ENCODE results near the gene ACOT7.
A peak's percentile ranks its signal among the peaks of the same experiment; 100 is the strongest.
"Not testable (repeated sequence)": the region's sequence is repeated elsewhere in the genome, so short reads cannot be mapped to it uniquely, and the experiment has no call there.

ACOT7 gene, protein sequence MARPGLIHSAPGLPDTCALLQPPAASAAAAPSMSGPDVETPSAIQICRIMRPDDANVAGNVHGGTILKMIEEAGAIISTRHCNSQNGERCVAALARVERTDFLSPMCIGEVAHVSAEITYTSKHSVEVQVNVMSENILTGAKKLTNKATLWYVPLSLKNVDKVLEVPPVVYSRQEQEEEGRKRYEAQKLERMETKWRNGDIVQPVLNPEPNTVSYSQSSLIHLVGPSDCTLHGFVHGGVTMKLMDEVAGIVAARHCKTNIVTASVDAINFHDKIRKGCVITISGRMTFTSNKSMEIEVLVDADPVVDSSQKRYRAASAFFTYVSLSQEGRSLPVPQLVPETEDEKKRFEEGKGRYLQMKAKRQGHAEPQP

DNA sequence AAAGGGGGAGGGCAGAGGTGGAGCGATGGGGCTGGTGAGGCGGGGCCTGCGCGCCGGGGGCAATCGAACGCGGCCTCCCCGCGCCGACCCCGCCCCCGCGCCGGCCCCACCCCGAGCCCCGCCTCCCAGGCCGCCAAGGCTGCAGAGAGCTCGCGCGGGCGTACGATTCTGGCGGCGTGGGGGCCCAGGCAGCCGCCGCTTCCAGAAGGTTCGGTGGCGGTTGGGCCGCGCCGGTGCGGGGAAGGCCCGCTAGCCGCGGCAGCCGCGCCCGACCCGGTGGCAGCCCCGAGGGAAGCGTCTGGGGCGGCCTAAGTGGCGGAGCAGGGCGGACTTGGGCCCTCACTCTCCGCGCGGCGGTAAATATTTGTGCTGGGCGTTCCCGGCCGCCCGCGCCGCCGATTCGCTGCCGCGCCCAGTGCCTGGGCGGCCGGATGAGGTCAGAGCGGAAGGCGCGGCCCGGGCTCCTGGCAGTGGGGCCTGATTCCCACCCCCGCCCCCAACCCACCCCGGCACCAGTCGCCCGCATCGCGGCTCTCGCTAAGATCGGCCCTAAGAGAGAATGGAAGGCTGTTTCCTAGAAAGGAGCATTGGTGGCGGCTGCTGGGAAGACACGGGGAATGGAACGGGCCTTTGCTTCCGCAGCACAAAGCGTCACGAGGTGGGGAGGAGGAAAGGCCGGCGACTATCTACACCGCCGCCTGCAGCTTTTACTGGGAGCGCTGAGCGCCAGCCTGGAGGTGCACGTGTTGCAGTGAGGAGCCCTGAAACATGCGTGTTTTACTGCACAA, at the start of gene ACOT7:
TSS of gene ACOT7 (minus strand) at position 368 of the 788 bp plus-strand sequence. CDS start 368 bp downstream, outside the sequence.
- Histone ChIP-seq H3K27me3 (ENCODE audit: low read depth, low read length) (no peaks in the 10 kb centered on the region), H3K27ac (ENCODE audit: low read length) (peak within 1 kb of the TSS; percentile 90), H3K4me1 (ENCODE audit: control insufficient read depth in 1 of 2, insufficient read depth in 2 of 2, low read length in 2 of 2) (peaks cover 4 to 13% of the 10 kb centered on the region in 2 donors), H3K9me3 (ENCODE audit: control insufficient read depth in 1 of 2, low read length in 2 of 2) (no peaks in the 10 kb centered on the region), H3K4me3 (ENCODE audit: low read depth in 1 of 2, low read length in 2 of 2) (peak within 1 kb of the TSS; percentile 61 to 63), H3K36me3 (ENCODE audit: control insufficient read depth in 1 of 2, insufficient read depth in 2 of 2, low read length in 2 of 2) (no peaks in the 10 kb centered on the region)

DNA sequence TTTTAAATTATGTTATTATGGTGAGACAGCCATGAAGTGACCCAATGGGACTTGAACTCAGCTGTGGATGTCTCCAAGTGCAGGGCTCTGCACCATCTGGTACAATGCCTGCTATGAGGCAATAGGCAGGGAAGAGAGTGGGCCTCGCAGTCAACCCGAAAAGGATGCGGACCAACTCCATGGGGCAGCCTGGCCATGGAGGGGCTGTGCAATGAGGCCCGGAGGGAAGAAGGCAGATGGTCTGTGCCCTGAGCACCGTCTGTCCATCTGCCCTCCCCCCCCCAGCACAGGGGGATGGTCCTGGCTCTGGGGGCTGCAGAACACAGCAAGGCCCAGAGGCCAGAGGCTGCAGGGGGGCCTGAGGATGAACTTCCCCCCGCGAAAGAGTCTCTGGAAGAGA, 48.0 kb upstream of the ACOT7 start:
- H3K27ac ChIP-seq (ENCODE audit: low read length): no peak overlapping the region
- H3K9me3 ChIP-seq (ENCODE audit: control insufficient read depth in 1 of 2, low read length in 2 of 2): no peaks in the 10 kb centered on the region
- no peaks in the 10 kb centered on the region for H3K36me3 ChIP-seq (ENCODE audit: control insufficient read depth in 1 of 2, insufficient read depth in 2 of 2, low read length in 2 of 2)
- H3K4me3 ChIP-seq (ENCODE audit: low read depth in 1 of 2, low read length in 2 of 2): no peak overlapping the region
- peaks cover 5% of the 10 kb centered on the region for H3K27me3 ChIP-seq (ENCODE audit: low read depth, low read length)
- peaks cover 0 to 5% of the 10 kb centered on the region in 2 donors for H3K4me1 ChIP-seq (ENCODE audit: control insufficient read depth in 1 of 2, insufficient read depth in 2 of 2, low read length in 2 of 2)

DNA sequence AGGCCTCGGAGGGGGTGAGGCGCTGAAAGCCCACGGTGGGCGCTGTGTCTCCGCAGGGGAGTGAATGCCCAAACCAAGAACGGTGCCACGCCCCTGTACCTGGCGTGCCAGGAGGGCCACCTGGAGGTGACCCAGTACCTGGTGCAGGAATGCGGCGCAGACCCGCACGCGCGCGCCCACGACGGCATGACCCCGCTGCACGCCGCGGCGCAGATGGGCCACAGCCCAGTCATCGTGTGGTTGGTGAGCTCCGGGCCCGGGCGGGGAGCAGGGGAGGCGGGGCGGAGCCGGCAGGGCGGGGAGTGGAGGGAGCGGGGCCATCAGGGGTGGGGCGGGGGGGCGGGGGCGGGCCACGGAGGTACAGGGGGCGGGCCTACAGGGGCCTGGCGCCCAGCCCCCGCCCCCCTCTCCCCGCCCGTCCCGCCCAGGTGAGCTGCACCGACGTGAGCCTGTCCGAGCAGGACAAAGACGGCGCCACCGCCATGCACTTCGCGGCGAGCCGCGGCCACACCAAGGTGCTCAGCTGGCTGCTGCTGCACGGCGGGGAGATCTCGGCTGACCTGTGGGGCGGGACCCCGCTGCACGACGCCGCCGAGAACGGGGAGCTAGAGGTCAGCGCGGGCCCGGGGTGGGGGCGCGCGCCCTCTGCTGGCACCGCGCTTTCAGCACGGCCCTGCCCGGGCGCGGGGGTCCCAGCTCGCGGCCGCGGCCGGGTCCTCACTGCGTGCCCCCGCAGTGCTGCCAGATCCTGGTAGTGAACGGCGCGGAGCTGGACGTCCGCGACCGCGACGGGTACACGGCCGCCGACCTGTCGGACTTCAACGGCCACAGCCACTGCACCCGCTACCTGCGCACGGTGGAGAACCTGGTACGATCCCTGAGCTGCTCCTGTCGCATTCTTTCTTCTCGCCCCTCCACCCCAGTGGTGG, 46.9 kb upstream of the ACOT7 start:
- peaks cover 0 to 5% of the 10 kb centered on the region in 2 donors for H3K4me1 ChIP-seq (ENCODE audit: control insufficient read depth in 1 of 2, insufficient read depth in 2 of 2, low read length in 2 of 2)
- peaks cover 5% of the 10 kb centered on the region for H3K27me3 ChIP-seq (ENCODE audit: low read depth, low read length)
- no peak overlapping the region for H3K27ac ChIP-seq (ENCODE audit: low read length)
- H3K9me3 ChIP-seq (ENCODE audit: control insufficient read depth in 1 of 2, low read length in 2 of 2): no peaks in the 10 kb centered on the region
- peak overlapping the region in 1 of 2 donors; percentile 24 for H3K4me3 ChIP-seq (ENCODE audit: low read depth in 1 of 2, low read length in 2 of 2)
- H3K36me3 ChIP-seq (ENCODE audit: control insufficient read depth in 1 of 2, insufficient read depth in 2 of 2, low read length in 2 of 2): no peaks in the 10 kb centered on the region

DNA sequence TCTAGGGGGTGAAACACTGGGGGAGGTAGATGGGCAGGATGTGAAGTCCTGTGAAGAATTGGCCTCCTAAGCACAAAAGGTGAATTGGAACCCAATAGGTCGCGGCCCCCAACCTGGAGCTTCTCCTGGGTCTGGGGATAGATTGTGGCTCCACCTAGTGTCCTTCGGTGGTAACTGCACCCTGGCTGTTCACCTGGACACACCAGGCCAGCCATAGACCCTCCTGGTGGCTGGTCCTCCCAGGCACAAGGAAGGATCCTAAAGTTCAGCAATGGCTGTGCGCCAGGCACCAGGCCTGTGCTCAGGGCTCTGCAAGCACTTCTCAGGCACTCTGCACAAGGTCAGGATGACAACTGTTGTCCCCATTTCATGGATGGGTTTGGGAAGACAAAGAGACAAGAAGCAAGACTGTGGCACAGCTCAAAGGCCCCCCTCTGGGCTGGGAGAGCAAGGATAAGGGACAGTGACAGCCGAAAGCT, 44.5 kb upstream of the ACOT7 start:
- Histone ChIP-seq H3K4me1 (ENCODE audit: control insufficient read depth in 1 of 2, insufficient read depth in 2 of 2, low read length in 2 of 2) (peaks cover 0 to 5% of the 10 kb centered on the region in 2 donors), H3K36me3 (ENCODE audit: control insufficient read depth in 1 of 2, insufficient read depth in 2 of 2, low read length in 2 of 2) (no peaks in the 10 kb centered on the region), H3K27ac (ENCODE audit: low read length) (no peak overlapping the region), H3K9me3 (ENCODE audit: control insufficient read depth in 1 of 2, low read length in 2 of 2) (no peaks in the 10 kb centered on the region), H3K4me3 (ENCODE audit: low read depth in 1 of 2, low read length in 2 of 2) (no peak overlapping the region), H3K27me3 (ENCODE audit: low read depth, low read length) (peaks cover 5% of the 10 kb centered on the region)

DNA sequence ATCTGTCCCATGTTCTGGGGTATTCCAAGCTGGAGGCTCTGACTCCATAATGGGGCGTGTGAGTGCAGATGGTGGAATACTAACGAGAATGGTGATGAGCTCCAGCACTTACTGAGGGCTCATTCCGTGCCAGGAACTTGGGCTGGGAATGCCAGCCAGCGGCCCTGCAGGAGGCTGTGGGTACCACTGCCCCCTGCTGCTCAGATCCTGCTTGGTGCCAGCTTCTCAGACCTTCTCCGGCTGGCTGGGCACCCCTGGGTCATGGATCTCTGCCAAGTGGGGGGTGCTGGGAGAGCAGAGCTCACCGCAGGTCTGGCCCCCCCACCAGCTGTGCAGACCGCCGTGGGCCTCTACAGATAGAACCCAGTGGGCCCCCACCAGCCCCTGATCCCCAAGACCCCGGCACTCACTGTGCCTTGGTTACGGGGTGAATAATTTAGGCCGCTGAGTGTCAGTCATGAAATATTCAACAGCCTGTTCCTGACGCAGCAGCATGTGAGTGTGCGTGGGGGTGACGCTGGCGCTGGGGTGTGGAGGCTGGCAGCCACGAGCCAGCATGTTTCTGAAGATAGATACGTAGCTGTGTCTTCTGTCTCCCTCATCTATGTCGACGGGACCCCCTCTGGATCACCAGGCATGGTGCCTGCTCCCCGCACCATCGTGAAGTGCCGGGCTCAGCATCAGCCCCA, 43.6 kb upstream of the ACOT7 start:
- not testable (repeated sequence) for H3K4me1 ChIP-seq (ENCODE audit: control insufficient read depth in 1 of 2, insufficient read depth in 2 of 2, low read length in 2 of 2); H3K27ac ChIP-seq (ENCODE audit: low read length); H3K36me3 ChIP-seq (ENCODE audit: control insufficient read depth in 1 of 2, insufficient read depth in 2 of 2, low read length in 2 of 2); H3K27me3 ChIP-seq (ENCODE audit: low read depth, low read length); H3K9me3 ChIP-seq (ENCODE audit: control insufficient read depth in 1 of 2, low read length in 2 of 2); H3K4me3 ChIP-seq (ENCODE audit: low read depth in 1 of 2, low read length in 2 of 2)

DNA sequence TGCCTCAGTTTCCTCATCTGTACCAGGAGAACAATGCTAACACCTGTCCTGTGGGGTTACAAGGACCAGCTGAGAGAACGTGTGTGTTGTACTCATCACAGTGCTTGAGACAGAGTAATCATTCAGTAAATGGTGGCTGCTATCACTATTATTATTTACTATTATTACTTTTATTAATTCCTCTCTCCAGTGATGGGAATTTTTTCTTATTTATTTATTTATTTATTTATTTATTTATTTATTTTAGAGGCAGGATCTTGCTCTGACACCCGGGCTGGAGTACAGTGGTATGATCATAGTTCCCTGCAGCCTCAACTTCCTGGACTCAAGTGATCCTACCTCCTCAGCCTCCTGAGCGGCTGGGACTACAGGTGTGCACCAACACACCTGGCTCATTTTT, 42.7 kb upstream of the ACOT7 start:
- H3K4me1 ChIP-seq (ENCODE audit: control insufficient read depth in 1 of 2, insufficient read depth in 2 of 2, low read length in 2 of 2); H3K36me3 ChIP-seq (ENCODE audit: control insufficient read depth in 1 of 2, insufficient read depth in 2 of 2, low read length in 2 of 2); H3K27ac ChIP-seq (ENCODE audit: low read length); H3K27me3 ChIP-seq (ENCODE audit: low read depth, low read length); H3K9me3 ChIP-seq (ENCODE audit: control insufficient read depth in 1 of 2, low read length in 2 of 2); H3K4me3 ChIP-seq (ENCODE audit: low read depth in 1 of 2, low read length in 2 of 2): not testable (repeated sequence)

DNA sequence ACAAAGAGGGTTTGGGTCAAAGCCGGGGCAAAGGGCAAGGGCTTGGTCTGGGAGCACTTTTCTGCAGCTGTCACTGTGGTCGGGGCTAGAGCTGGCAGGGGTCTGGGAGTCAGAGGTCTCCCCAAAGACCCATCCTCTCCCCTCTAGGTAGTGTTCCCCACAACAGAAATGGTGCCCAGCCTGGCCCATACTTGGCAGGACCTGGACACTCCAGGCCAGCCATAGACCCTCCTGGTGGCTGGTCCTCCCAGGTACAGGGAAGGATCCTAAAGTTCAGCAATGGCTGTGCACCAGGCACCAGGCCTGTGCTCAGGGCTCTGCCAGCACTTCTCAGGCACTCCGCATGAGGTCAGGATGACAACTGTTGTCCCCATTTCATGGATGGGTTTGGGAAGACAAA, 42.0 kb upstream of the ACOT7 start:
- peaks cover 5% of the 10 kb centered on the region for H3K27me3 ChIP-seq (ENCODE audit: low read depth, low read length)
- no peaks in the 10 kb centered on the region for H3K36me3 ChIP-seq (ENCODE audit: control insufficient read depth in 1 of 2, insufficient read depth in 2 of 2, low read length in 2 of 2)
- no peak overlapping the region for H3K27ac ChIP-seq (ENCODE audit: low read length)
- H3K4me3 ChIP-seq (ENCODE audit: low read depth in 1 of 2, low read length in 2 of 2): no peak overlapping the region
- no peaks in the 10 kb centered on the region for H3K9me3 ChIP-seq (ENCODE audit: control insufficient read depth in 1 of 2, low read length in 2 of 2)
- H3K4me1 ChIP-seq (ENCODE audit: control insufficient read depth in 1 of 2, insufficient read depth in 2 of 2, low read length in 2 of 2): no peaks in the 10 kb centered on the region

DNA sequence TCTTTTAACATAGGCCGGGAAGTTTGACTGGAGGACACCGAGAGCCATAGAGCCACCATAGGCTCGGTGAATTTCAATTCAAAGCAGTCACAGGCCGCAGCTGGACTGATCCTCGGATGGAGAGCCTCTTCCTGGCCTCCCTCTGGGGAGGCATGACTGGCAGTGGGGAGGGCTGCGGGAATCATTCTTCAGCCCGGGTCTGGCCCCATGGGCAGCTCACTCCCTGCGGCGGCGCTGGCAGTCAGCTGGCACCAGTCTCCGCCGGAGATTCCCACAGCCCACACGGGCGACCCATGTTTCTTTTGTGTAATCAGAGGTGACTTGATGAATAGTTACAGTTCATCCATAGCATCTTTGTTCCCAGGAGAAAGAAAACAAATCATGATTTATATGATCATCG, 41.6 kb upstream of the ACOT7 start:
- Histone ChIP-seq H3K27me3 (ENCODE audit: low read depth, low read length) (peaks cover 5% of the 10 kb centered on the region), H3K36me3 (ENCODE audit: control insufficient read depth in 1 of 2, insufficient read depth in 2 of 2, low read length in 2 of 2) (no peaks in the 10 kb centered on the region), H3K4me3 (ENCODE audit: low read depth in 1 of 2, low read length in 2 of 2) (no peak overlapping the region), H3K4me1 (ENCODE audit: control insufficient read depth in 1 of 2, insufficient read depth in 2 of 2, low read length in 2 of 2) (no peaks in the 10 kb centered on the region), H3K27ac (ENCODE audit: low read length) (no peak overlapping the region), H3K9me3 (ENCODE audit: control insufficient read depth in 1 of 2, low read length in 2 of 2) (no peaks in the 10 kb centered on the region)

DNA sequence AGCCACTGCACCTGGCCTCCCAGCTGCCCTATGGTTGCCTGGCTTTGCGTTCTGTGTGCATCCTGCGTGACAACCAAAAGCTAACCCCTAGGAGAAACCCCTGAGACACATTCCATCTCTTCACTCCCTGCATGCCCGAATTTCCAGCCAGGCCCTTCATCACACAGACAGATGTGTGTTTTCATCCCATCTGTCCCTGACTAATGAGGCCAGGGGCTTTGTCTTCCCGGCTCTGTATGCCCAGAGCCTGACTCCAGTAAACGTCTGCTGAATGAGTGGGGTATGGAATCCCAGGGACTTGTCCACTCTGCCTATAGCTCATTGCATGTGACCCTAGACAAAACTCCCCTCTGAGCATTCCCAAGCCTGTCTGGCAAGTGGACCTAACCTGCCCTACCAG, 40.6 kb upstream of the ACOT7 start:
- no peaks in the 10 kb centered on the region for H3K36me3 ChIP-seq (ENCODE audit: control insufficient read depth in 1 of 2, insufficient read depth in 2 of 2, low read length in 2 of 2)
- H3K4me1 ChIP-seq (ENCODE audit: control insufficient read depth in 1 of 2, insufficient read depth in 2 of 2, low read length in 2 of 2): no peaks in the 10 kb centered on the region
- H3K27ac ChIP-seq (ENCODE audit: low read length): no peak overlapping the region
- H3K4me3 ChIP-seq (ENCODE audit: low read depth in 1 of 2, low read length in 2 of 2): no peak overlapping the region
- no peaks in the 10 kb centered on the region for H3K9me3 ChIP-seq (ENCODE audit: control insufficient read depth in 1 of 2, low read length in 2 of 2)
- H3K27me3 ChIP-seq (ENCODE audit: low read depth, low read length): peaks cover 5% of the 10 kb centered on the region

DNA sequence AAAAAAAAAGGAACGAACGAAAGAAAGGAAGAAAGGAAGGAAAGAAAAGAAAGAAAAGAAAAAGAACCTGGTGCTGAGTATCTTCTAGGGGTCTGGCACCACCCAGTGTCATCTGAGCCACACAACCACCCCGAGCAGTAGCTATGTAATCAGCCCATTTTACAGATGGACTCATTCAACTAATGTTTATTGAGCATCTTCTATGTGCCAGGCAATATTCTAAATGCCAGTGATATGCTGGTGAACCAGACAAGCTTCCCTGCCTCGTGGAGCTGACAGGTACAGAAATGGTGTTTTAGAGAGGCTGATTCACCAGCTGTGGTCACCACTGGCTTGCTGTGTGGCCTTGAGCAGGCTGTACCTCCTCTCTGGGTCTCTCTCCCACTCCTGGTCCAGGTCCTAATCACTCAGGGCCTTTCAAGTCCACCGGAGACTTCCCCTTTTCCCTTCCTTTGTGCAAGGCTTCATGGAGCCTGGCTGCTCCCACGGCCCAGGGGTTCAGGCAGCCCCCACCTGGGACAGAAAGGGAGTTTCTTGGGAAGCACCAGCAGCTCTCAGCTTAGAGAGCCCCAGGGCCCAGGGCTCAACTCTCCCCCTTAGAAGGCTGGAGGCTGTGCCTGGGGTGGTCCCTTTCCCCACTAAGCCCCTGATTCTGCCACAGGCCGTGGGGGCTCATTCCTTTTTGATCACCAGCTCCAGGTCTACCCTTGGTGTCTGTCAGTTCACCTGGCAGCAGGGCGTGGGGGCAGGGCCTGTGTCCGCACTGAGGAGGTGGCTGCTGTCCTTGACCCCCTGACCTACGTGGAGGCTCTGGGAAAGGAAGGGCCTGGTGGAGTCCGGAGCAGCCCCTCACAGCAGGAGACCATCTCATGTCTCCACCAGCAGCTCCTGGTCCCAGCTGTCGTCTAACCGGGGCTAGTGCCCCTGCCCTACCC, 38.3 kb upstream of the ACOT7 start:
- H3K9me3 ChIP-seq (ENCODE audit: control insufficient read depth in 1 of 2, low read length in 2 of 2); H3K4me1 ChIP-seq (ENCODE audit: control insufficient read depth in 1 of 2, insufficient read depth in 2 of 2, low read length in 2 of 2); H3K27ac ChIP-seq (ENCODE audit: low read length); H3K4me3 ChIP-seq (ENCODE audit: low read depth in 1 of 2, low read length in 2 of 2); H3K36me3 ChIP-seq (ENCODE audit: control insufficient read depth in 1 of 2, insufficient read depth in 2 of 2, low read length in 2 of 2); H3K27me3 ChIP-seq (ENCODE audit: low read depth, low read length): not testable (repeated sequence)

Data from muscle layer of duodenum (tissue), 2 donors.